Bronchial epithelial cell (primary cell): Measurements from ENCODE around the gene PTK6. TPM values are rescaled to one million over a fixed set of nuclear protein-coding genes. Genes with fewer than 3 reads are reported as not detected.

ENCODE experiments used
- DNase-seq: peaks from one replicate; pipeline ENCODE4 v3.0.0-alpha.2; 2010; ENCODE audit warnings: low read depth
- FAIRE-seq: peaks from 2 replicates; lab custom pipeline; 2011; peaks lifted over from hg19 to GRCh38; lab: Jason Lieb, UNC
- H3K27me3 ChIP-seq: 2 replicates; pipeline ENCODE4 v1.5.1; 2011; ENCODE audit warnings: low read length; ENCODE audit not compliant: control insufficient read depth, insufficient read depth
- H3K36me3 ChIP-seq: 2 replicates; pipeline ENCODE4 v1.5.1; 2011; ENCODE audit warnings: low read length; ENCODE audit not compliant: control insufficient read depth, insufficient read depth
- H3K4me3 ChIP-seq: 2 replicates; pipeline ENCODE4 v1.5.1; 2011; ENCODE audit warnings: mild to moderate bottlenecking, low read depth, low read length, control low read depth
- CTCF ChIP-seq: IDR thresholded peaks from 2 replicates; pipeline ENCODE4 v1.5.1; 2011; ENCODE audit warnings: mild to moderate bottlenecking, moderate library complexity, low read length, control low read depth, inconsistent platforms; ENCODE audit not compliant: insufficient read depth, severe bottlenecking
- total RNA-seq: library from RNA; depleted of rRNA; stranded (reverse); fragments of >200 nt; gene quantifications from 2 replicates; pipeline ENCODE4 v1.2.1, GENCODE V29; 2014

PTK6 gene
- total RNA-seq, 1 donor from 2014 or later: 59.5 TPM

GRCh38 chr20:63486300-63486855 lies 50.8 kb downstream of the PTK6 start:
- FAIRE-seq: no peak
- H3K36me3 ChIP-seq: no peaks in the 10 kb centered on the region
- no peak for DNase-seq
- H3K4me3 ChIP-seq: no peak overlapping the region
- TF ChIP-seq CTCF: no peak
- H3K27me3 ChIP-seq: peaks cover 2% of the 10 kb centered on the region

GRCh38 chr20:63484651-63485403 lies 52.3 kb downstream of the PTK6 start:
- no peak for TF ChIP-seq CTCF
- H3K36me3 ChIP-seq: no peaks in the 10 kb centered on the region
- no peak for DNase-seq
- H3K27me3 ChIP-seq: peaks cover 2% of the 10 kb centered on the region
- no peak for FAIRE-seq
- no peak overlapping the region for H3K4me3 ChIP-seq

- TF ChIP-seq CTCF: no peak
- FAIRE-seq: no peak
- Histone ChIP-seq H3K27me3 (peaks cover 2% of the 10 kb centered on the region), H3K4me3 (no peak overlapping the region), H3K36me3 (no peaks in the 10 kb centered on the region)
- no peak for DNase-seq
These were observed 52.9 kb downstream of the PTK6 start for GRCh38 chr20:63484236-63484635.

- no peak for DNase-seq
- TF ChIP-seq CTCF: no peak
- H3K27me3 ChIP-seq: peaks cover 2% of the 10 kb centered on the region
- FAIRE-seq: no peak
- H3K36me3 ChIP-seq: no peaks in the 10 kb centered on the region
- H3K4me3 ChIP-seq: no peak overlapping the region
These were observed 53.3 kb downstream of the PTK6 start for GRCh38 chr20:63483834-63484233.

- Histone ChIP-seq H3K36me3 (no peaks in the 10 kb centered on the region), H3K27me3 (no peaks in the 10 kb centered on the region), H3K4me3 (no peak overlapping the region)
- no peak for TF ChIP-seq CTCF
- DNase-seq (no peak), FAIRE-seq (no peak)
These were observed 55.1 kb downstream of the PTK6 start for GRCh38 chr20:63482021-63482587.
